D721Med (cell line): ENCODE data around the gene CDH20.
A peak's percentile ranks its signal among the peaks of the same experiment; 100 is the strongest.

Experiments
- DNase-seq: peaks from one replicate; pipeline ENCODE4 v3.0.0; 2011; ENCODE audit warnings: low spot score; ENCODE audit not compliant: insufficient read length
- FAIRE-seq: peaks from 2 replicates; lab custom pipeline; 2011; peaks lifted over from hg19 to GRCh38; lab: Jason Lieb, UNC
- CTCF ChIP-seq: IDR thresholded peaks from 2 replicates; pipeline ENCODE4 v1.5.1; 2012; ENCODE audit warnings: mild to moderate bottlenecking, control low read depth; ENCODE audit not compliant: insufficient read depth; ENCODE audit errors: missing control alignments

The CDH20 gene

GRCh38 chr18:61420218-61420885 is 87.1 kb downstream of the CDH20 start:
- DNase-seq (no peak), FAIRE-seq (no peak)
- no peak for TF ChIP-seq CTCF

GRCh38 chr18:61426492-61427053 is 93.3 kb downstream of the CDH20 start:
- FAIRE-seq = peak; percentile 29
- no peak for DNase-seq
- no peak for TF ChIP-seq CTCF

- no peak for FAIRE-seq
- DNase-seq = no peak
- no peak for TF ChIP-seq CTCF
Measured at GRCh38 chr18:61428266-61428665, 95.0 kb downstream of the CDH20 start.

GRCh38 chr18:61432590-61432989 is 99.4 kb downstream of the CDH20 start:
- DNase-seq (no peak), FAIRE-seq (no peak)
- no peak for TF ChIP-seq CTCF

- peak; percentile 65 for TF ChIP-seq CTCF
- DNase-seq (no peak), FAIRE-seq (peak; percentile 100)
Measured at GRCh38 chr18:61435064-61435652, 101.9 kb downstream of the CDH20 start.

- no peak for DNase-seq
- FAIRE-seq = peak; percentile 74
- no peak for TF ChIP-seq CTCF
Measured at GRCh38 chr18:61443081-61443725, 110.0 kb downstream of the CDH20 start.
